HCT116 (cell line): ENCODE measurements around the gene CCDC40. TPM values are rescaled to one million over a fixed set of nuclear protein-coding genes. Genes with fewer than 3 reads are reported as not detected.
A peak's percentile ranks its signal among the peaks of the same experiment; 100 is the strongest.

Experiments used
- ATAC-seq: fragments of 200-7000 bp; cut with Tn5 transposase; 2 replicates; pipeline ENCODE4 v1.9.1; 2020; ENCODE audit warnings: mild to moderate bottlenecking, moderate library complexity
- BruUV-seq: library from RNA; stranded (reverse); fragments of 400-500 nt; replicated peaks from 2 replicates; lab custom pipeline; 2021; lab: Mats Ljungman, UMichigan
- CTCF ChIA-PET: fragments of 300-600 bp; sonication (Branson Sonifier 250); formaldehyde crosslinking; loops from one replicate; lab custom pipeline; 2021; ENCODE audit warnings: antibody characterized with exemption; lab: Charles Lee
- POLR2A ChIA-PET: fragments of 300-600, 350-600 bp; sonication (Branson Sonifier 250); formaldehyde crosslinking; loops from one replicate; lab custom pipeline; 2021; ENCODE audit warnings: antibody characterized with exemption; lab: Charles Lee
- RAD21 ChIA-PET, 2 experiments: fragments of 300-600 bp; sonication (Branson Sonifier 250); formaldehyde crosslinking; loops; one replicate each; lab custom pipeline; 2023; ENCODE audit warnings: low total read pairs in 2 of 2; ENCODE audit not compliant: uncharacterized antibody in 2 of 2, unreplicated experiment in 2 of 2, low non-redundant PET in 1 of 2; lab: Charles Lee
- DNase-seq: peaks from one replicate; pipeline ENCODE4 v3.0.0-alpha.2; 2010; ENCODE audit warnings: low read depth, low spot score
- H2AFZ ChIP-seq: fragments of 200-600 bp; shearing (Covaris generic), sonication (generic); 2 replicates; pipeline ENCODE4 v1.6.1; 2017; ENCODE audit warnings: low read depth, mixed run types, mixed read lengths, antibody characterized with exemption, low read length; ENCODE audit not compliant: poor library complexity, severe bottlenecking
- H3K27ac ChIP-seq: 2 replicates; pipeline ENCODE4 v1.5.1; 2012; ENCODE audit warnings: low read depth, low read length
- H3K27me3 ChIP-seq: fragments of 200-600 bp; sonication (generic); 2 replicates; pipeline ENCODE4 v1.6.1; 2016; ENCODE audit warnings: mixed run types, low read length, mixed read lengths; ENCODE audit not compliant: insufficient read depth
- H3K36me3 ChIP-seq, 2 experiments: fragments of 200-500 bp in 1 of 2; fragments of 200-600 bp in 1 of 2; sonication (Bioruptor generic) in 1 of 2; sonication (generic) in 1 of 2; 2 replicates each; pipeline versions ENCODE4 v1.5.1 to v1.6.1; 2014 to 2016; ENCODE audit warnings: low read length in 2 of 2, inconsistent platforms in 1 of 2, mixed read lengths in 1 of 2, mixed run types in 1 of 2; ENCODE audit not compliant: insufficient read depth in 2 of 2, control insufficient read depth in 1 of 2
- H3K4me1 ChIP-seq, 2 experiments: fragments of 200-600 bp in 1 of 2; sonication (generic) in 1 of 2; 2 replicates each; pipeline versions ENCODE4 v1.5.1 to v1.6.1; 2012 to 2017; ENCODE audit warnings: low read length in 2 of 2, inconsistent platforms in 1 of 2, mild to moderate bottlenecking in 1 of 2, mixed read lengths in 1 of 2, mixed run types in 1 of 2, moderate library complexity in 1 of 2; ENCODE audit not compliant: insufficient read depth in 2 of 2, control insufficient read depth in 1 of 2
- H3K4me2 ChIP-seq: fragments of 200-600 bp; sonication (generic); 2 replicates; pipeline ENCODE4 v1.6.1; 2017; ENCODE audit warnings: mixed run types, low read length, mixed read lengths
- H3K4me3 ChIP-seq, 2 experiments: fragments of 200-600 bp in 1 of 2; sonication (generic) in 1 of 2; replicated peaks in 1 of 2; 2 replicates each; pipeline ENCODE4 v1.5.1; 2011 to 2016; ENCODE audit warnings: low read length in 2 of 2, control low read depth in 1 of 2, low read depth in 1 of 2, mild to moderate bottlenecking in 1 of 2, mixed read lengths in 1 of 2, mixed run types in 1 of 2
- H3K79me2 ChIP-seq: fragments of 200-600 bp; sonication (generic); 2 replicates; pipeline ENCODE4 v1.6.1; 2017; ENCODE audit warnings: mild to moderate bottlenecking, mixed run types, low read length, moderate library complexity, mixed read lengths; ENCODE audit not compliant: insufficient read depth
- H3K9ac ChIP-seq: fragments of 200-600 bp; sonication (generic); 2 replicates; pipeline ENCODE4 v1.6.1; 2016; ENCODE audit warnings: low read length, mixed read lengths
- H3K9me2 ChIP-seq: fragments of 200-600 bp; sonication (generic), shearing (Covaris generic); 2 replicates; pipeline ENCODE4 v1.6.1; 2017; ENCODE audit warnings: mixed run types, mild to moderate bottlenecking, moderate library complexity; ENCODE audit not compliant: insufficient read depth
- H3K9me3 ChIP-seq, 2 experiments: fragments of 200-500 bp in 1 of 2; fragments of 200-600 bp in 1 of 2; sonication (Bioruptor generic) in 1 of 2; sonication (generic) in 1 of 2; 2 replicates each; pipeline ENCODE4 v1.6.1; 2014 to 2017; ENCODE audit warnings: low read length in 2 of 2, mixed read lengths in 2 of 2, inconsistent platforms in 1 of 2, low read depth in 1 of 2, mild to moderate bottlenecking in 1 of 2, mixed run types in 1 of 2, moderate library complexity in 1 of 2; ENCODE audit not compliant: control insufficient read depth in 1 of 2, insufficient read depth in 1 of 2
- H4K20me1 ChIP-seq: fragments of 200-600 bp; sonication (generic), shearing (Covaris generic); 2 replicates; pipeline ENCODE4 v1.6.1; 2017; ENCODE audit warnings: mixed run types, mild to moderate bottlenecking, moderate library complexity; ENCODE audit not compliant: insufficient read depth
- CBX3 ChIP-seq: IDR thresholded peaks from 2 replicates; pipeline ENCODE4 v1.6.1; 2012; ENCODE audit warnings: low read depth
- CEBPB ChIP-seq: IDR thresholded peaks from 2 replicates; pipeline ENCODE4 v1.6.1; 2012; ENCODE audit warnings: low read depth
- ELF1 ChIP-seq: IDR thresholded peaks from 2 replicates; pipeline ENCODE4 v1.6.1; 2012; ENCODE audit warnings: low read depth, borderline replicate concordance
- EZH2phosphoT487 ChIP-seq: fragments of 200-600 bp; IDR thresholded peaks from 2 replicates; pipeline ENCODE4 v1.6.1; 2018; ENCODE audit warnings: antibody characterized with exemption, borderline replicate concordance
- FOSL1 ChIP-seq: IDR thresholded peaks from 2 replicates; pipeline ENCODE4 v1.6.1; 2012; ENCODE audit warnings: low read depth
- POLR2A ChIP-seq: IDR thresholded peaks from 2 replicates; pipeline ENCODE4 v1.7.0; 2011; ENCODE audit warnings: borderline replicate concordance; ENCODE audit not compliant: insufficient read depth, insufficient read length; ENCODE audit errors: extremely low read depth
- POLR2AphosphoS5 ChIP-seq: IDR thresholded peaks from 2 replicates; pipeline ENCODE4 v1.6.1; 2011; ENCODE audit warnings: mild to moderate bottlenecking, low read depth, low read length, moderate library complexity
- SP1 ChIP-seq: IDR thresholded peaks from 2 replicates; pipeline ENCODE4 v1.6.1; 2012; ENCODE audit warnings: low read depth
- YY1 ChIP-seq: IDR thresholded peaks from 2 replicates; pipeline ENCODE4 v1.6.1; 2011; ENCODE audit warnings: low read length, low read depth, moderate library complexity, mild to moderate bottlenecking; ENCODE audit not compliant: insufficient replicate concordance; ENCODE audit errors: extremely low read depth
- ZFX ChIP-seq: fragments of 450-650 bp; IDR thresholded peaks from 2 replicates; pipeline ENCODE4 v1.6.1; 2017
- ZNF274 ChIP-seq: fragments of 200-500 bp; sonication (Bioruptor generic); IDR thresholded peaks from 2 replicates; pipeline ENCODE4 v1.6.1; 2014; ENCODE audit warnings: mild to moderate bottlenecking, low read depth, low read length, inconsistent platforms
- intact Hi-C: fragments of 100-400 bp; cut with micrococcal nuclease; formaldehyde crosslinking; loops from 2 replicates; pipeline ENCODE4 v1.10.0; 2022
- total RNA-seq: library from RNA; stranded (reverse); gene quantifications from one replicate; pipeline ENCODE4 v1.2.1, GENCODE V29; 2021; ENCODE audit not compliant: unreplicated experiment
- TF ChIP-seq, protein P1 (sequence below): IDR thresholded peaks from 2 replicates; pipeline ENCODE4 v1.6.1; 2011; ENCODE audit warnings: mild to moderate bottlenecking, low read length, moderate library complexity; ENCODE audit not compliant: insufficient replicate concordance; ENCODE audit errors: extremely low read depth
- TF ChIP-seq, protein P2 (sequence below): IDR thresholded peaks from 2 replicates; pipeline ENCODE4 v1.6.1; 2012; ENCODE audit warnings: low read depth
- TF ChIP-seq, protein P3 (sequence below): IDR thresholded peaks from 2 replicates; pipeline ENCODE4 v1.6.1; 2012

CCDC40 gene
- total RNA-seq, 1 experiment from 2014 or later, result 10.3 TPM

DNA sequence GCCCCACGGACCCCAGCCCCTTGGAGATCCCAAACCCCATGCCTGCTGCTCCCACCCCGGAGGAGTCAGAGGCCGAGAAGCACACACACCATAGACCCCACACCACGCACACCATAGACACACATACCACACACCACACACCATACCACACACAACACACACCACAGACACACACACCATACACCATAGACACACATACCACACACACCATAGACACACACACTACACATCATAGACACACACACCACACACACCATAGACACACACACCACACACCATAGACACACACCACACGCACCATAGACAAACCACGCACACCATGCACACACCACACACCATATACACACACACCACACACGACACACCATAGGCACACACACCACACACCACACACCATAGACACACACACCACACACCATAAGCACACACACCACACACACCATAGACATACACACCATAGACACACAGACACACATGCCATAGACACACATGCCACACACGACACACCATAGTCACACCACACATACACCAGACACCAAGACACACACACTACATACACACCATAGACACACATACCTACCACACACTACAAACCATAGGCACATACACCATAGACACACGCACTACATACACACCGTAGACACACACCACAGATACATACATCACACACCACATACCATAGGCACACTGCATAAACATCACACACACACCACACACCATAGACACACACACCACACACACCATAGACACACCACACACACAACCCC lies 12.1 kb upstream of the CCDC40 start:
- Histone ChIP-seq H2AFZ (no peak overlapping the region), H4K20me1 (no peaks in the 10 kb centered on the region), H3K9me2 (no peaks in the 10 kb centered on the region), H3K4me1 (peaks cover 0 to 7% of the 10 kb centered on the region in 2 experiments; a peak in 2 of 4 replicates), H3K9ac (no peak overlapping the region)
- ChIA-PET POLR2A (no interaction called here), RAD21 (no interaction called here)
- ATAC-seq (peak; percentile 39), DNase-seq (no peak)
- TF ChIP-seq FOSL1, result no peak
- no peak for TF ChIP-seq POLR2A
- TF ChIP-seq POLR2AphosphoS5, result no peak
- TF ChIP-seq, protein P1, sequence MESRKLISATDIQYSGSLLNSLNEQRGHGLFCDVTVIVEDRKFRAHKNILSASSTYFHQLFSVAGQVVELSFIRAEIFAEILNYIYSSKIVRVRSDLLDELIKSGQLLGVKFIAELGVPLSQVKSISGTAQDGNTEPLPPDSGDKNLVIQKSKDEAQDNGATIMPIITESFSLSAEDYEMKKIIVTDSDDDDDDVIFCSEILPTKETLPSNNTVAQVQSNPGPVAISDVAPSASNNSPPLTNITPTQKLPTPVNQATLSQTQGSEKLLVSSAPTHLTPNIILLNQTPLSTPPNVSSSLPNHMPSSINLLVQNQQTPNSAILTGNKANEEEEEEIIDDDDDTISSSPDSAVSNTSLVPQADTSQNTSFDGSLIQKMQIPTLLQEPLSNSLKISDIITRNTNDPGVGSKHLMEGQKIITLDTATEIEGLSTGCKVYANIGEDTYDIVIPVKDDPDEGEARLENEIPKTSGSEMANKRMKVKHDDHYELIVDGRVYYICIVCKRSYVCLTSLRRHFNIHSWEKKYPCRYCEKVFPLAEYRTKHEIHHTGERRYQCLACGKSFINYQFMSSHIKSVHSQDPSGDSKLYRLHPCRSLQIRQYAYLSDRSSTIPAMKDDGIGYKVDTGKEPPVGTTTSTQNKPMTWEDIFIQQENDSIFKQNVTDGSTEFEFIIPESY, result no peak
- no peak for TF ChIP-seq SP1
- TF ChIP-seq, protein P2, sequence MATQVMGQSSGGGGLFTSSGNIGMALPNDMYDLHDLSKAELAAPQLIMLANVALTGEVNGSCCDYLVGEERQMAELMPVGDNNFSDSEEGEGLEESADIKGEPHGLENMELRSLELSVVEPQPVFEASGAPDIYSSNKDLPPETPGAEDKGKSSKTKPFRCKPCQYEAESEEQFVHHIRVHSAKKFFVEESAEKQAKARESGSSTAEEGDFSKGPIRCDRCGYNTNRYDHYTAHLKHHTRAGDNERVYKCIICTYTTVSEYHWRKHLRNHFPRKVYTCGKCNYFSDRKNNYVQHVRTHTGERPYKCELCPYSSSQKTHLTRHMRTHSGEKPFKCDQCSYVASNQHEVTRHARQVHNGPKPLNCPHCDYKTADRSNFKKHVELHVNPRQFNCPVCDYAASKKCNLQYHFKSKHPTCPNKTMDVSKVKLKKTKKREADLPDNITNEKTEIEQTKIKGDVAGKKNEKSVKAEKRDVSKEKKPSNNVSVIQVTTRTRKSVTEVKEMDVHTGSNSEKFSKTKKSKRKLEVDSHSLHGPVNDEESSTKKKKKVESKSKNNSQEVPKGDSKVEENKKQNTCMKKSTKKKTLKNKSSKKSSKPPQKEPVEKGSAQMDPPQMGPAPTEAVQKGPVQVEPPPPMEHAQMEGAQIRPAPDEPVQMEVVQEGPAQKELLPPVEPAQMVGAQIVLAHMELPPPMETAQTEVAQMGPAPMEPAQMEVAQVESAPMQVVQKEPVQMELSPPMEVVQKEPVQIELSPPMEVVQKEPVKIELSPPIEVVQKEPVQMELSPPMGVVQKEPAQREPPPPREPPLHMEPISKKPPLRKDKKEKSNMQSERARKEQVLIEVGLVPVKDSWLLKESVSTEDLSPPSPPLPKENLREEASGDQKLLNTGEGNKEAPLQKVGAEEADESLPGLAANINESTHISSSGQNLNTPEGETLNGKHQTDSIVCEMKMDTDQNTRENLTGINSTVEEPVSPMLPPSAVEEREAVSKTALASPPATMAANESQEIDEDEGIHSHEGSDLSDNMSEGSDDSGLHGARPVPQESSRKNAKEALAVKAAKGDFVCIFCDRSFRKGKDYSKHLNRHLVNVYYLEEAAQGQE, result no peak
- TF ChIP-seq YY1, result no peak
- TF ChIP-seq CBX3, result no peak
- TF ChIP-seq, protein P3, sequence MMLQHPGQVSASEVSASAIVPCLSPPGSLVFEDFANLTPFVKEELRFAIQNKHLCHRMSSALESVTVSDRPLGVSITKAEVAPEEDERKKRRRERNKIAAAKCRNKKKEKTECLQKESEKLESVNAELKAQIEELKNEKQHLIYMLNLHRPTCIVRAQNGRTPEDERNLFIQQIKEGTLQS, result no peak
- no peak for TF ChIP-seq ZNF274
- TF ChIP-seq ELF1, result no peak
- TF ChIP-seq CEBPB, result no peak
- no peak for TF ChIP-seq EZH2phosphoT487
- no peak for TF ChIP-seq ZFX
- TF ChIP-seq, all 23 proteins: peak for 0
- CTCF ChIA-PET, result interaction anchor here (1.6 kb wide), 1 partner anchor 16 kb away, joined by 5 read pairs; no protein-coding TSS in a partner anchor
- no TSS peak for BruUV-seq
- intact Hi-C loops, result no loop called here
- no peaks in the 10 kb centered on the region for H3K36me3 ChIP-seq
- H3K79me2 ChIP-seq, result peaks cover 5% of the 10 kb centered on the region; the same call in 1 of the 2 replicates
- H3K4me2 ChIP-seq, result no peak overlapping the region
- no peaks in the 10 kb centered on the region for H3K9me3 ChIP-seq
- no peaks in the 10 kb centered on the region for H3K27me3 ChIP-seq
- no peak overlapping the region for H3K4me3 ChIP-seq
- peak overlapping the region; percentile 20; the same call in 1 of the 2 replicates for H3K27ac ChIP-seq
